ENCODE results near the gene TNP2.
"Not testable (repeated sequence)": the region's sequence is repeated elsewhere in the genome, so short reads cannot be mapped to it uniquely, and the experiment has no call there.

The TNP2 gene

GRCh38 chr16:11300560-11300892 is 31.4 kb upstream of the TNP2 start:
- DNase-seq (ENCODE audit: low read depth in 2 of 2) = no peak

DNA sequence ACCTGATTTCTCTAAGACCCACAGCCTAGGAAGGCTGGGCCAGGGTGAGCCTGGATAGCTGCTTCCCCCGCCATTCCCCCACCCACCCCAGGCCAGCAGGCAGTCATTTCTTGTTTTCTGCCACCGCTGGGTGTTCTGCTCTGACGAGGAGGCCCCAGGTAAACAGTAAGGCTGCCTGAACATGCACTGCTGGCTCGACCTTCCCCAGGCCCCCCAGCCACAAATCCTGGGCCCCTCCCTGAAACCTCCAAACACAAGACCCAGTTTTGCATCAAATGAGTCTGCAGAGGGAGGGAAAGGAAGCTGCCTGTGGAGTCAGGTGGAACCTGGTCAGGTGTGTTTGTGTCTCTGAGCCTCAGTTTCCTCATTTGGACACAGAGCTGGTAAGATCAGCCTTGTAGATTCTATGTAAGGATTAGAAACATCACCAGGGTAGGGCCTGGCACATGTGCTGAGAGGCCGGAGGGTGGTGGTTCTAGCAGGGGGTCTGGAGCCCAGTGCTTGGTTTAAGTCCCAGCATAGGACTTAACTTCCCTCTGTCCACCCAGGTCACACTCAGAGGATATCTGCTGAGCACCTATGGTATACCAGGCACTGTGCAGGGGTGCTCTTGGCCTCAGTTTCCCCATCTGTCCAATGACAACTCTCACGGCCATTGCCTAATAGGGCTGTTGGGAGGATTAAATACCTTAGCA is 30.9 kb upstream of the TNP2 start:
- DNase-seq (ENCODE audit: low read depth in 2 of 2) = no peak

DNA sequence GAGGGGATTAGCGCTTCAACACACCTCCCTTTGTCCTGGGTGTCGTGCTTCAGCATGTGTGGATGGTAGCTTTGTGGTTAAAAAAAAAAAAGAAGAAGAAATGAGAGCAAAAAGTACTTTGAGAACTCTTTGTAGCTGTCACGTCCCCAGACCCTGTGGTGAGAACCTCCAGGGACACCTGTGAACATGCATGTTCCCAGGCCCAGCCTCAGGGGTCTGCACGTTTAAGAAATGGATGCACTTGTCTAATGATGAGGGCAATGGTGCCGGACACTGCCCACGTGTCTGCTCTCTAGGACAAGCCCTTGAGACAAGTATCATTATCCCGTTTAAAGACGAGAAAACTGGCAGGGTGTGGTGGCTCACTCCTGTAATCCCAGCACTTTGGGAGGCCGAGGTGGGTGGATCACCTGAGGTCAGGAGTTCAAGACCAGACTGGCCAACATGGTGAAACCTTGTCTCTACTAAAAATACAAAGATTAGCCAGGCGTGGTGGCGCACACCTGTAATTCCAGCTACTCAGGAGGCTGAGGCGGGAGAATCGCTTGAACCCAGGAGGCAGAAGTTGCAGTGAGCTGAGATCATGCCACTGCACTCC is 29.9 kb upstream of the TNP2 start:
- not testable (repeated sequence) for DNase-seq (ENCODE audit: low read depth in 2 of 2)

DNA sequence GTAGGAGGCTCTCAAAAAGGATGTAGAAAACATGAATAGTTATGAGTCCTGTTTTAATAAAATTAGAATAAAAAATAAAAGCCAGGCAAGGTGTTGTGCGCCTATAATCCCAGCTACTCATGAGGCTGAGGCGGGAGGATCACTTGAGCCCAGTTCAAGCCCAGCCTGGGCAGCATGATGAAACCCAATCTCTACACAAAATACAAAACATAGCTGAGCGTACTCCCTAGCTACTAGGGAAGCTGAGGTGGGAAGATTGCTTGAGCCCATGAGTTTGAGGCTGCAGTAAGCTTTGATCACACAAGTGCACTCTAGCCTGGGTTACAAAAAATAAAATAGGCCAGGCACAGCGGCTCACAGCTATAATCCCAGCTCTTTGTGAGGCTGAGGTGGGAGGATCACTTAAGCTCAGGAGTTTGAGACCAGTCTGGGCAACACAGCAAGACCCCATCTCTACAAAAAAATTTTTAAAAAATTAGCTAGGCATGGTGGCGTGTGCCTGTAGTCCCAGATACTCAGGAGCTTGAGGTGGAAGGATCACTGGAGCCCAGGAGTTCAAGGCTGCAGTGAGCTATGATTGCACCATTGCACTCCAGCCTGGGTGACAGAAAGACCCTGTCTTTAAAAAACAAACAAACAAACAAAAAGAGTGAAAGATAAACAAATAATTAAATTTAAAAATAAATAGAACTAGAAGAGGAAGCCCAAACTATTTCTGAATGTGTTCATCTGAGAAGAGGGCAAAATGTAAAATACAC is 29.2 kb upstream of the TNP2 start:
- no peak for DNase-seq (ENCODE audit: low read depth in 2 of 2)

- peak; percentile 62 to 63 for DNase-seq (ENCODE audit: low read depth in 2 of 2)
Observed at GRCh38 chr16:11297492-11298142, 28.5 kb upstream of the TNP2 start.

DNA sequence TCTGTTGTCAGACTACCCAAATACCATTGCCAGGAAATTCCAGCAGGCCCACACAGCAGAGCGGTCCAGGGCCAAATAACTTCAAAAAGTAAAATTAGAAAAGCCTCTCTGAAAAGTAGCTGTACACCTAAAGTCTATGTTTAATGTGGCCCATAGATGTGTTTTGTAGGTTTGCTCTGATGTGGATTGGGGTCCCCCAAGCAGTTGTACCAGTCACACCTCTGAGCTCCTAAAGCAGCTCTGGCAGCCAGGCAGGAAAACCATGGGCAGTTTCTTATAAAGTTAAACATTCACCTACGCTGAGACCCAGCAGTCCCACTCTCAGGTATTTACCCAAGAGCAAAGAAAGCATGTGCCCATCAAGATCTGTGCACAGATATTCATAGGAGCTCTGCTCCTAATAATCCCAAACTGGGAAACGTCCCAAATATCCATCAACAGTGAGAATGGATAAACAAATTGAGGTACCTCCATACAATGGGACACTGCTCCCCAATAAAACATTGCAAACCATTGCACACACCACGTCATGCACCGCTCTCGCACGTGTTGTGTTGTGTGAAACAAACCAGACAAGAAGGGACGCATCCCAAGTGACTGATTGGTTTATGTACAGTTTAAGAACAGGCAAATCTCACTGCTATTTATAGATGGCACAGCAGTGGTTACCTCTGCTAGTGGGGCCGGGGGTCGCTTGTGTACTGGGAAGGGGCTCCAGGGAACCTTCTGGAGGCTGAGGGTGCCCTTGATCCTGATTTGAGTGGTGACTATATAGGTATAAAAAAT is 27.8 kb upstream of the TNP2 start:
- no peak for DNase-seq (ENCODE audit: low read depth in 2 of 2)

GRCh38 chr16:11296351-11296705 is 27.2 kb upstream of the TNP2 start:
- DNase-seq (ENCODE audit: low read depth in 2 of 2) = no peak

- no peak for DNase-seq (ENCODE audit: low read depth in 2 of 2)
Observed at GRCh38 chr16:11295672-11296071, 26.5 kb upstream of the TNP2 start.

GRCh38 chr16:11292076-11292748 is 23.1 kb upstream of the TNP2 start:
- DNase-seq (ENCODE audit: low read depth in 2 of 2) = no peak

DNA sequence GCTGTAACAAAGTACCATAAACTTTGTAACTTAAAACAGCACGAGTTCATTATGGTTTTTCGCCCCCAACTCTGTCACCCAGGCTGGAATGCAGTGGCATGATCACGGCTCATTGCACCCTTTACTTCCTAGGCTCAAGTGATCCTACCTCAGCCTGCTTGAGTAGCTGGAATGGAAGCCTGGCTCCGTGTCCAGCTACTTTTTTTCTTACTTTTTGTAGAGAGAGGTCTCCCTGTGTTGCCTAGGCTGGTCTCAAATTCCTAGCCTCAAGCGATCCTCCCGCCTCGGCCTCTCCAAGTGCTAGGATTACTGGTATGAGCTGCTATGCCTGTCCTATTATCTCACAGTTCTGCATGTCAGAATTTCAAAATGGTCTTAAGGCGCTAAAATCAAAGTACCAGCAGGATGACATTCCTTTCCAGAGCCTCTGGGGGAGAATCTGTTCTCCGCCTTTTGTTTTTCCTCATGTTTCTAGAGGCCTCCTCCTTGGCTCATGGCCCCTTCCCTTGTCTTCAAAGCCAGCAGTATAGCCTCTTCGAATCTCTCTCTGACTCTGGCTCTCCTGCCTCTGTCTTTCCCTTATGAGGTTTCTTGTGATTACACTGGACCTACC is 22.1 kb upstream of the TNP2 start:
- no peak for DNase-seq (ENCODE audit: low read depth in 2 of 2)

GRCh38 chr16:11290102-11290893 is 21.2 kb upstream of the TNP2 start:
- no peak for DNase-seq (ENCODE audit: low read depth in 2 of 2)

- not testable (repeated sequence) for DNase-seq (ENCODE audit: low read depth in 2 of 2)
Observed at GRCh38 chr16:11289696-11290095, 20.6 kb upstream of the TNP2 start.

DNA sequence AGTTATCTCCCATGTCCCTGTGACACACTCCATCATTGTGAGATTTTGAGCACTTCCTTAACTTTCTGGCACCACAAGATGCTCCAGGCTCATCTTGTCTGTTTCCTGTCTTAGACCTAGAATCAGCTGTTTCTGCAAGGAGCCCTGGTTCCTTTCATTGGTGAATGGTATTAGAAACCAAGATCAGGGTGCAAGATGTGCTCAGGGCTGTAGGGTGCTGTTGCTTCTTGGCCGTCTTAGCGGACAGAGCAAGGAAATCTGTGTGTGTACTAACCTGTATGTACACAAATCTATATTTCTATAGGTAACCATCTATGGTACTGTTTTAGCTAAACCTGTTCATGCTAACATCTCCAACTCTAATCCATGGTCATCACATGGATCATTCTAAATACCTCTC is 20.1 kb upstream of the TNP2 start:
- no peak for DNase-seq (ENCODE audit: low read depth in 2 of 2)

GRCh38 chr16:11285842-11286241 is 16.7 kb upstream of the TNP2 start:
- no peak for DNase-seq (ENCODE audit: low read depth in 2 of 2)

DNA sequence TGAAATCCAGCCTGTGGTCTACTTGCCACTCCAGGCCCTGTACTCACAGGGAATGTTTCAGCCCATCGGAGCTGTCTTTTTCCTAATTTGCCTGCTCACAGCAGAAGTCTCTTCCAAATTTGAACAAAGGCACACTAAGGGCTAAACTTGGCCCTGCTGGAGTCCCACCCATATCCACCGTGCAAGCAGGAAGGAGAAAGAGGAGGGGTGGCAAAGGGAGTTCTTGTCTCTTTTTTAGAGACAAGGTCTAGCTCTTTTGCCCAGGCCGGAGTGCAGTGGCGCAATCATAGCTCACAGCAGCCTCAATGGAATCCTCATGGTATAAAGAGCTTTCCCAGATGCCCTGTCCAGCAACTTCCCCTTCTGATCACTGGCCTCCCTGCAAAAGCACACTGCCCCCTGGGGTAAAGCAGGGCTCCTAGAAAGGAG is 14.7 kb upstream of the TNP2 start:
- DNase-seq (ENCODE audit: low read depth in 2 of 2) = no peak

- no peak for DNase-seq (ENCODE audit: low read depth in 2 of 2)
Observed at GRCh38 chr16:11280616-11281522, 11.7 kb upstream of the TNP2 start, which contains the start of gene PRM1. Gene PRM1, minus strand, starts transcription at chr16:11281330. Its CDS starts 92 bp downstream, at chr16:11281238.

GRCh38 chr16:11278681-11279628 is 9.8 kb upstream of the TNP2 start:
- no peak for DNase-seq (ENCODE audit: low read depth in 2 of 2)
